Stimulated activated CD8-positive, alpha-beta memory T cell treated with anti-CD3 and anti-CD28 coated beads, Interleukin-7, amount 100 ng/mL, for 4 hours (primary cell): Measurements from ENCODE around the gene ARHGAP8.
"Not testable (repeated sequence)": the region's sequence is repeated elsewhere in the genome, so short reads cannot be mapped to it uniquely, and the experiment has no call there.

Source experiments
- DNase-seq, 2 donors: peaks; one replicate each; pipeline ENCODE4 v3.0.0-alpha.2; 2020; ENCODE audit warnings: low read depth in 2 of 2

ARHGAP8 gene

DNA sequence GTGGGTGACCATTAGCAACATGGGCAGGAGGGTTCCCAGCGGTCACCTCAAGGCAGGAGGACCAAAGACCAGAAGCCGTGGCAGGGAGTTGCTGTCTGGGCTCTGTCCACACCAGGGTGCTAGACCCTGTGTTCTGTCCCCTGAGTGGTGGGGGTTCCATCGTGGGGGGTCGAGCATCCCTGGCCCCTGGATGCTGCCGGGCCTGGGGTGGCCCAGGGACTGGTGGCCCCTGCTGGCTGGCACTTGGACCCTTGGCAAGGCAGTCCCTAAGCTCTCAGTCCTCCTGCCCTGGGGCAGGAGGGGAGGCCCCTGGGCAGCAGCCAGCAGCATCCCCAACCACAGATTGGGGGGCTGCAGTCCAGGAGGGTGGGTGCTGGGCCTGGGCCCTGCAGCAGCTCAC, 13.4 kb upstream of the ARHGAP8 start:
- no peak for DNase-seq

- DNase-seq, result not testable (repeated sequence)
Observed at GRCh38 chr22:44739666-44740065, 12.7 kb upstream of the ARHGAP8 start.

GRCh38 chr22:44740307-44740706, 12.1 kb upstream of the ARHGAP8 start:
- DNase-seq, result no peak

DNA sequence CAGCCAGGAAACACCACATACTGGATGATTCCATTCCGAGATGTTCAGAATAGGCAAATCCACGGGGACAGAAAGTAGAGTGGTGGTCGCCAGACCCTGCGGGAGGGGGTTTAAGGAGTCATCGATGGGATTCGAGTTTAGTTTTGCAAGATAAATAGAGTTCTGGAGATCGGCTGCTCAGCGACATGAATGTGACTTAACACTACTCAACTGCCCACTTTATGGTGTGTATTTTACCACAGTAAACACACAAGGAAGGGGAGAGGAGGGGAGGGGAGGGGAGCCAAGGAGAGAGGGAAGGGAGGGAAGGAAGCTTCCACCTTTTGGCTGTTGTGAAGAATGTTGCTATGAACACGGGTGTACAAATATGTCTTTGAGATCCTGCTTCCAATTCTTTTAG, 10.4 kb upstream of the ARHGAP8 start:
- no peak for DNase-seq

DNA sequence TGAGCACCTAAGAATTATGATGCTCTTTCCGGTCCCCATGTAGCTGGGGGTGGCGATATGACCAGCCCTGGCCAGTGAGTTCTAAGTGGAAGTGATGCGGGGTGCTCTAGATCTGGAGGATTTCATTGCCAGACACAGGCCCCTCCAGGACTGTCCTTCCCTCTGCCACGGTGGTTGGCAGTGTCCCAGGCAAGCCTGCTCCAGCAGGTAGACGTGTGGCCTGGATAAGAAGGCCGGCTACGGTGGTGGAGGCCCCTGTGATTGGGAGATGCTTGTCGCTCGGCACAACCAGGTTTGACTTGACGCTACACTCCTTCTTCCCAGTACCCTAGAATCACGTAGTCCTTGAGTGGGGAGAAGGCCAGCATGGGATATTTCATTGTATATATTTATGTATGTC, 9.1 kb upstream of the ARHGAP8 start:
- DNase-seq, result no peak

DNA sequence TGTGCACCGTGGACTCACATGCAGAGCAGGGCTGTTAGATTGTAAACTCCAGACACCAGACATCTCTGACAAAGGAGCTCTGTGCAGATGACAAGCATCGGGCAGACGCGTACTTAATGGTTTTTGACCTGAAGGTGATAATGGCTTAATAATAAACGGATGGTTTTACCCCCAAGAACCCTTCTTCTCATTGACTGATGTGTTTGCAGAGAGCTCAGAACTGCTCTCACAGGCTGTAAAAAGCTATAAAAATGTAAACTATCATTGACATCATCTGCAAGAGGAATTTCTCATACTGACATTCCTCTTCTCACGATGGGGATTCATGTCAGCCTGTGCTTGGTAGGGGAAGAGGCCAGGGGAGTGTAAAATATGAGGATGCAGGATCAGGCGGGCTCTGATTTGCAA, 8.6 kb upstream of the ARHGAP8 start:
- DNase-seq, result no peak

- DNase-seq, result no peak
Observed at GRCh38 chr22:44745853-44746789, 6.3 kb upstream of the ARHGAP8 start.

GRCh38 chr22:44747784-44748127, 4.6 kb upstream of the ARHGAP8 start:
- not testable (repeated sequence) for DNase-seq

DNA sequence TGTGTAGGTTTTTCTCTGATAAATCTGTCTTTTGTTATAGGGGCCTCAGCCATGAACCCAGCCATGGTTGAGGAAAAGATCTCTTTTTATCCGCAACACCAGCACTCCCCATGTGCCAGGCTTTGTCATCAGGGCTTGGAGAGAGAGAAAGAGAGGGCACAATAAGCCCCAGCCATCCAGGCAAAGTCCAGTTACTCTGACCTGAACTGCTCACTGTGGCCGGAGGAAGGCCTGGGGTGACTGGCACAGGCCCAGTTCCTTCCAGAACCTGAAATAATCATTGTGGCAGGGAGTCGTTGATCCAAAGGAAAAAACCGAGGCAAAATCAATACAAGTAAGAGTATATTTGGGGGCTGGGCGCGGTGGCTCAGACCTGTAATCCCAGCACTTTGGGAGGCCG, 3.9 kb upstream of the ARHGAP8 start:
- no peak for DNase-seq

DNA sequence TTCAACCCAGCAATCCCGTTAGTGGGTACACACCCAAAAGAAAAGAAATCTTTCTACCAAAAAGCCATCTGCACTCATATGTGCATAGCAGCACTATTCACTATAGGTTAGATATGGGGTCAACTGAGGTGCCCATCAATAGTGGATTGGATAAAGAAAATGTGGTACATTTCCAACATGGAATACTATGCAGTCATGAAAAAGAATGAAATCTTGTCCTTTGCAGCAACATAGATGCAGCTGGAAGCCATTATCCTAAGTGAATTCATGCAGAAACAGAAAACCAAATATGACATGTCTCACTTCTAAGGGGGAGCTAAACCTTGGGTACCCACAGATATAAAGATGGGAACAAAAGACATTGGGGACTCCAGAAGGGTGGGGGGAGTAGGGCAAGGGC, 1.9 kb upstream of the ARHGAP8 start:
- no peak for DNase-seq

DNA sequence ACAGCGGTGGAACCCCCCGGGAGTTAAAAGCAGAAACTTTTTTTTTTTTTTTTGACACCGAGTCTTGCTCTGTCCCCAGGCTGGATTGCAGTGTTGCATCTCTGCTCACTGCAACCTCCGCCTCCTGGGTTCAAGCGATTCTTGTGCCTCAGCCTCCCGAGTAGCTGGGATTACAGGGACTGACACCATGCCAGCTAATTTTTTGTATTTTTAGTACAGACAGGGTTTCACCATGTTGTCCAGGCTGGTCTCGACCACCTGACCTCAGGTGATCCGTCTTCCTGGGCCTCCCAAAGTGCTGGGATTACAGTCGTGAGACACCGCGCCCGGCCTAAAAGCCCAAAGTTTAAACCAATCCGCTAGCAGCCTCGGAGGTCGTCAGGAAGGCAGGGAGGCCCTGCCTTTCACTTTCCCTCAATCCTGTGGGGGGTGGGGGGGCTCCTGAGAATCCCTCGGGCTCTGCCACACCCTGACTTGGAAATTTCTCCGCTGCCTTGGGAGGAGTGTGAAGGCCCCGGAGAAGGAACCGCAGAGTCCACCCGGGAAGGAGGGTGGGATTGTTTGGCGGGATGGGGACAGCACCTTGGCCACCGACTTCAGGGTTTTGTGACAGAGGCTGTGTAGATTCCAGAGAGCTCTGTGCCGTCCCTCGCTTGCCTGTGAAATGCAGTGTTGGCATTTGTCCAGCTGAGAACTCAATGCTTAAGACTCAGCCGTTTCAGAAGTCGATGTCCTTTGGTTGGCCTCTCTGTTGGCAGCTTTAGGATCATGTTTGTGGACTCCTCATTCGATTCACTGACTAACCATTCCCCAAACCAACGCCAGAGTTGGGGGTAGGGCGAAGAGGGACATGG, 1.0 kb downstream of the ARHGAP8 start:
- DNase-seq, result no peak

GRCh38 chr22:44754998-44755397, 2.6 kb downstream of the ARHGAP8 start:
- no peak for DNase-seq

DNA sequence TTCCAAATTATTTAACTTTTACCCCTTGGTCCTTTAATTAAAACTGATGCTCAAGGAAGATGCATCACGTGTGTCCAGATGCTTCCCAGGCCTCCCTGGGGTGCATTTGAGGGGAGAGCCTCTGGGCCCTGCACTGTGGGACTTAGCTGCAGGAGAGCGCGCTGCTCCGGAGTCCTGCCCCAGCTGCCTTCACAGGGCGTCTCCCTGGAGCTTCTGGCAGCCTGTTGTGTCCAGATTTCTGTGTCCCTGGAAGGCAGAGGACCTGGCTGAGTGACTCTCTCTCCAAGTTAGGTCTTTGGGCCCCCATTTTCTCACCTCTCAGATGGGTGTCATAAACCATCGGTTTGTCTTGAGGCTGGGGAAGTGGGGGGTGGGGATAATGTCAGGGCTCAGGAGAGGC, 3.0 kb downstream of the ARHGAP8 start:
- no peak for DNase-seq

DNA sequence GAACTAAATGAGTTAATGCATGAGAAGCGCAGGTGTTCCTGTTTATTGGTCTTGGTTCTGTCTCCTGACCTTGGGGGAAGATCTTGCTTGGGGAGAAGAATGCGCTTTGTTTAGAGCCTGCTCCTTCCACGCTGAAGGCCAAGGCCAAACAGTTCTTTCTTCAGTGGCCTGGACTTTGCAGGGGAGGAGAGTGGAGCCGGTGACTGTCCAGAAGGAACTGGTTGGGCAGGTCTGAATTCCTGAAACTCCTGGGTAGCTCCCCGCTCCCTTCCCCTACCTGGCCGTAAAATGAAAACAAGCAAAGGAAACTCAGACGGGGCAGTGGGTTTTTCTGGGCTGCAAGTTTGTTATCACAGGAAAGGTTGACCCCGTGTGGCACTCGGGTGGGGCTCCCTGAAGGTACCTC, 3.6 kb downstream of the ARHGAP8 start:
- no peak for DNase-seq

DNA sequence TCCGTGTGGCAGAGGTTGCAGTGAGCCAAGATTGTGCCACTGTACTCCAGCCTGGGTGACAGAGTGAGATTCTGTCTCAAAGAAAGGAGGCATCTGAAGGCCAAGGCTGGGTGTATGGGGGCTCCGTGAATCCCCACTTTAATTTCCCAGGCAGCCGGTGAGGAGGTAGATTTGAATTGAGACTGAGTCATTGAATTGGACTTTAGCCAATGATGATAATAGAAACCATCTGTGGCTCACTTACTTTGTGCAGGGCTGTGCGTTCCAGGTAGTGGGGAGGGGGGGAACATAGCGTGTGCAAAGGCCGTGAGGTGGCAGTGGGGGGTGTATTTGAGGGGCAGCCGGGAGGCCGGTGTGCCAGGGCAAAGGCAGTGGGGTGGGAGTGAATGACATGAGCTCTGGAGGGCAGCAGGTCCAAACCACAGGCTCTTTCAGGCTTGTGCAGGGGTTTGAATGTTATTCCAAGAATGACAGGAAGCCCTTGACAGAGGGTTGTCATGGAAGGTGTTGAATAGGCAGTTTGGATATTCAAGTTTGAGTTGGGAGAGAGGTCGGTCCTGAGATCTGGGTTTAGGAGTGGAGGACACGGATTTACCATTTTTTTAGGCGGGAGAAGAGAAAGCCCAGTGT, 6.1 kb downstream of the ARHGAP8 start:
- no peak for DNase-seq

DNA sequence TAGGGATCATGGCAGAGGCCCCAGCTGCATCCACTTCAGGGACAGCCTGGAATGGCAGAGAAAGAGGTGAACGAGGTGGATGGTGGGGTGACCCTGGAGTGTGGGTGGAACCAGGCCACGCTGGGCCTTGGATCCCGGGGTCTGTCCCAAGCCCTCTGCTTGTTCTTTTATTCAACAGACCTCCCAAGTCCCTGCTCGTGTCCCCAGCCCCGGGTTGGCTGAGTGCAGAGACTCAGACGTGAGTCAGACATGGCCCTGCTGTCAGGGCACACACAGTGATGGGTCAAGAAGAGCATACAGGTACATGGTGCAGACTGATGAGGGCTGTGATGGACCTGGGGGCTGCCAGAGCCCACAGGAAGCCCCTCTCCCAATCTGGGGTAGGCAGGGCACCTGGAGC, 6.6 kb downstream of the ARHGAP8 start:
- no peak for DNase-seq

DNA sequence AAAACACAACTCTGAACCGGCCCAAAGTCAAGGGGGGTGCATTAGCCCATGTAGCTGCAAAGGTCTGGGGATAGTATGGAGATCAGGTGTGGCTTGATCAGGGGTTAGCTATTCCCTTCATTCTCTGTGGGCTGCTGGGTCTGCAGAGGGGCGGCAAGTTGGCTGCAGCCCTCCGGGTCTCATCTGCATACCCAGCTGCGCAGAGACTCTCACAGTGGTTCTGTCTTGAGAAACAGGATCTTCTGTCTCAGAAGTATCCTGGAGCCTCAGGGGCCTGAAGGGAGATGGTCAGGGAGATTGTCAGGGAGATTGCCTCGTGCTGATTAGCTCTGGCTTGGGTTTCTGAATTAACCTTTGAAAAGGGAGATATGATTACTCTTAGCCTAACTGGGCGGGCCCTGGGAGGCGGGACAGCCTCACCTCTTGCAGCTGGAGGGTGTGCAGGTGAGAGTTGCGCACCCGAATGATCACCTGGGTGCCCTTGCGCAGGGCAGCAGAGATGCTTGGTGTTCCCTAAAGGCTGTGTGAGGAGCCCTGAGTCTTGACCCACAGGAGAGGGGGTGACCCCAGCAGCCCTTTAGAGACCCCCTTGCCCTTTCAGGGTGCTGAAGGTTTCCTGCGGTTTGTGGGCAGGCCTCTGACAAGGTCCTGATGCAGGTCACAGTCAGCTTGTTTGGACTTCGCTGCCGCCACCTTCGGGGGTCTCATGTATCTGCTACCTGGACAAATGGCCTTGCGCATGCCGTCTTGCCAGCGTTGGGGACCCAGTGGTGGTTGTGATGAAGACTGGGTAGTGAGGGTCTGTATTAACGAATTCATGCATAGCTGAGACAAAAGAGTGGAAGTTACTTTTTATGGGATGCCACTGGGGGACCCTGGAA, 7.3 kb downstream of the ARHGAP8 start:
- DNase-seq, result no peak

- no peak for DNase-seq
Observed at GRCh38 chr22:44760476-44760875, 8.1 kb downstream of the ARHGAP8 start.

DNA sequence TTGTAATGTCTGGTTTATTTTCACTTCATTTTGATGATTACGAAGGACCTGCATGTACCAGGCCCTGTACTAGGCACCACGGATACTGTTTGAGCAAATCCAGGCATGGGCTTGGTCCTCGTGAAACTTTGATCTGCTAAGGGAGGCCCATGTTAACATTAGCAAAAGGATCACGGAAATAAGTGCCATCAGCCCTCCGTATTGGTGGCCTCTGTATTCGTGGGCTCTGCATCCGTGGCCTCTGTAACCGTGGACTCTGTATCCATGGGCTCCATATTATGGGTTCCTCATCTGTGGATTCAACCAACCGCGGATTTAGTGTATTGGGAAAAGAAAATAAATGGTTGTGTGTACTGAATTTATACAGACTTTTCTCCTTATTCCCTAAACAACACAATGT, 8.7 kb downstream of the ARHGAP8 start:
- DNase-seq, result no peak

- DNase-seq, result no peak
Observed at GRCh38 chr22:44764373-44764772, 12.0 kb downstream of the ARHGAP8 start.

DNA sequence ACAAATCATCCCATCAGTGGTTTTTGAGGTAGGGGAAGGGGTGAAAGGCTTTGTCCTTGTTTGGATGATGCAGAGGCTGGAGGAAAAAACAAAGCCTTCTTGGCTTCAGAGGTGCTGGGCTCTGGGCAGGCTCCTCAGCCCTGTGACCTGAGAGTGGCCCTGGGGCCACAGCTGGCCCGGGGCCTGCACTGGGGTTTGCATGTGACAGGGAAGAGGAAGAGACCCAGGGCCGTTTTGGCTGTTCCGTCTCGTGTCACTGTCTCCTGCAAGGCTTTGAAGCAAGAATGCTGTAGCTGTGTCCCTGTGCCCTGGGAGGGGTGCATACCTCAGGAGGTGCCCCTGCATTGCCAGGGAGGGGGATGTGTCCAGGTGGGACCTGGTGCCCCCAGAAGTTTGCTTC, 12.6 kb downstream of the ARHGAP8 start:
- no peak for DNase-seq
